Stimulated activated CD8-positive, alpha-beta memory T cell treated with anti-CD3 and anti-CD28 coated beads, Interleukin-4, amount 100 ng/mL, for 48 hours (primary cell): ENCODE results near the gene HPGD.
"Not testable (repeated sequence)": the region's sequence is repeated elsewhere in the genome, so short reads cannot be mapped to it uniquely, and the experiment has no call there.

ENCODE experiments used
- DNase-seq: peaks from one replicate; pipeline ENCODE4 v3.0.0-alpha.2; 2020

The HPGD gene

DNA sequence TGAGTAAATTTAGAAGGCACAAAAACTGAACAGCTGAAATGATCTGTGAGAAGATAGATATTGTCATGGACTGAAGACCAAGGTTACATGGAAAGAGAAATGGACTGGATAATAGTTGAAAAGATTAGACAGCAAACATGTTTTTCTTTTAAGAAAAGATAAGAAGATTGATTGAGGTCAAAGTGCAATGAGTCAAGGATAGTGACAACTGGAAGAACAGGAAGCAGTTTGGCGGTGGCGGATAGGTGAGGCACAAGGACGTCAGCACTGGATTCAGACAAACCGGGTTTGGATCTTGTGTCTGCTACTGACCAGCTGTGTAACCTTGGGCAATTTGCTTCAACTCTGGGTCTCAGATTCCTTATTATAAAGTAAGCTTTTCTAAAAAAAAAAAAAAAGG, 2.0 kb upstream of the HPGD start:
- no peak for DNase-seq

- no peak for DNase-seq
Observed at GRCh38 chr4:174523025-174523693, 871 bp upstream of the HPGD start.

DNA sequence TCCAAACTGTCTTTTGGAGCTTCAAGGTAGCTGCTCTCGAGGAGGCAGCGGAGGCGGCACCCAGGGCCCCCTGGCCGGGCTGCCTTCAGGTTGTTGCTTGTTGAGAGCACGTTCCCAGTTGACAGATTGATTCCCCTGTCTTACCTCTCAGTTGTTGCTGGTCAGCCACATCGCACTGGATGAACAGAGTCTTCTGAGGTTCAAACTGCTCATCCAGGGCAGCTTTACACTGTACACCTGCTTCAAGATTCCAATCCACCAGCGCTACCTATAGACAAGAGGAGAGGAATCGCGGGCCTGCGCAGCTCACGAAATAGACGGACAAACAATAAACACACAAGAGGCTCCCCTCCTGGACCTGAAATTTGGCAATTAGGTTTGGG, 497 bp downstream of the HPGD start:
- DNase-seq: no peak

DNA sequence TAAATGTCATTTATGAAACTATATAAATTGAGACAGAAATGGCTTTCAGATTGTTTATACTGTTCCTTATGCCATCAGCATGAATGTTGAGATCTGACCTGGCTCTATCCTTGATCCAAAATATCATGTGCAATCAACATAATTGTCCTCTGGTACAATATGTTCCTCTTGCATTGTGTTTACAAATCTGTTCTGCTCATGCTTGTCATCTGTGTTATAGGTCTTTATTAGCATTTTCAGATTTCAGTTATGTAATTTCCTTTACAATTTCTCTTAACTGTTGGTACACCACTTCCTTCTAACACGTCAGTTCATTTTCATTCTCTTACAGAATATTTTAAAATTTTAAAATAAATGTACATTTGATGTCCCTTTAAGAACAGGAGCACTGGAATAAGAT, 1.6 kb downstream of the HPGD start:
- DNase-seq: no peak

GRCh38 chr4:174517502-174518445, 4.5 kb downstream of the HPGD start:
- no peak for DNase-seq

- DNase-seq: no peak
Observed at GRCh38 chr4:174516794-174517193, 5.5 kb downstream of the HPGD start.

DNA sequence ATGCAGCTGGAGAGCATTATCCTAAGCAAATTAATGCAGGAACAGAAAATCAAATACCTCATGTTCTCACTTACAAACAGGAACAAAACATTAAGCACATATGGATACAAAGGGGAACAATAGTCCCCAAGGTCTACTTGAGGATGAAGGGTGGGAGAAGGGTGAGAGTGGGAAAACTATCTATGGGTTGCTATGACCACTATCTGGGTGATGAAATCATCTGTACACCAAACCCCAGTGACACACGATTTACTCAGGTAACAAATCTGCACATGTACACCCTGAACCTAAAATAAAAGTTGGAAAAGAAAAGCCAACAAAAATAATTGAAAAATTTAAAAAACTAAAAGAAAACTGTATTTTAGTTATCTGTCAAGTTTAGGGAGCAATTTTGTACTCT, 5.9 kb downstream of the HPGD start:
- no peak for DNase-seq

DNA sequence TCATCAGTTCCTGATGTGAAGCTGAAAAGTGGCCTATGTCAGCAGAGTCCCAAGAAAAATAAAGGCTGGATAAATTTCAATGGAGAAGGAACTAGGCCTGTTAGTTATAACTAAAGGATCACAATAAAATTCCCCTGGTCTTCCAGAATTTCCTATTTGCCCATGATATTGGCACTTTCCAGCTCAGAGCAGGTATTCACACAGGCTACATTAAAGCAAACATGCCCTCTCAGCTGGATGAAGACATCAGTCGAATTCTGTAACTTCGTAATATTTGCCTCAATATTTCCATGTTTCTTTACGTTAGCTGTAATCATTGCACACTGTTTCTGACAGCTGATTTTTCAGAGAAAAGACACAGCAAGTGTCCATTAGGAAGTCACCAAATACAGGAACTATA, 9.5 kb downstream of the HPGD start:
- no peak for DNase-seq

DNA sequence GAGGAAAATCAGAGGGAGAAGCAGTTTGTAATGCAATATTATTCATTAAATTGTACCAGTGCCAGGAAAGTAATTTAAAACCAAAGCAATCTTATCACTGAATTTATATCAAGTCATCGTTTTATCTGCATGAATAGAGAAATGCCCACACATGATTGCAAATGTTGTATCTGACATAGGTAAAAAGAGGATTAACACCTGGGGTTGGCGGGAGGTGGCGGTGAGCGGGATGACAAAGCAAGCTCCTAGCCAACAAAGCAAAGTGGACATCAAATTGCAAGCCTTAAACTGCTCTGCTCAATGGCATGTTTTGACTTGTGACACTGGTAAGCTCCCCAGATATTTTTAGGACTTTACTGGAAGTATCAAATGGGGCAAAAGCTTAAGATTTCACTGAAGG, 16.4 kb downstream of the HPGD start:
- DNase-seq: no peak

DNA sequence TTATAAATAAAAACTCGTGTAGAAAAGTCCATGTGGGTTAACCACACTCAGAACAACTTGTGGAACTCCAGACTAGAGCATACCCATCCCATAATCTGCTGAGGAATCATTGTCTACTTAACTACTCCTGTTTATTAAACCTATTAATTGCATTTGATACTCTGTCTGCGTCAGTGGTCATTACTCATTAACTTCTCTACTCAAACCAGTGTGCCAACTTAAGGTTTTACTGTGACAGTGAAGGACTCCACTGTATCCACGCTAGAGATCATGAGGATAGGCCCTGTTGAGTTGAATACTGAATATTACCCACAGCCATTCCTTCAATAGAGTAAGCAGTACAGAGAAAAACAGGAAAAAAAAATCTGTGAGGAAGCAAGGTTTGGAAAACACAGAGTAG, 17.3 kb downstream of the HPGD start:
- no peak for DNase-seq

DNA sequence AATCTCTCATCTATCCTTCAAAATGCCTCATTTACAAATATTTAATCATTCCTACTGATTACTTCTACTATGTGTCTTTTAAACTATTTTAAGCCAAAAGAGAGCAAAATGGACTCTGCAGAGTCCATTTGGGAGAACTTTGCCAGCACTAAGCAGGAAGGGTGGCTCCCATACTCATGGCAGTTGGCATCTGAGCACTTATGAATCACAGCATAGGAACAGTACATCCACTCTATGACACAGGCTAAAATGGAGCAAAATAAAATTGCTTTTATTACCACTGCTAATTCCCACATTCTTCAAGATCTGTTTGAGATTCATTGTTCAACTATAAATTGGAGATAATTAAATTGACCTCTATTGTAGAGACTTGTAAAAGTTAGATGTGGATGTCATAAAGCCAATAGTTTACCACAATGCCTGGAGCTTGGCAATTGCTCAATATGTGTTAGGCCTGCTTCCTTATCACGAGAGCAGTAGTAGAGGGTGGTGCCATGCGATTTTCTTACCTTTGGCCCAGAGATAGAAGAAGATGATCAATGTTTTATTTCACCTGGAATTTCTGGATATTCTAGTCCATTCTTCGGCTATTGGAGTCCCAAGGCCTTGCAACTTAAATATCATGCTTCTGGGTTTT, 19.1 kb downstream of the HPGD start:
- no peak for DNase-seq

GRCh38 chr4:174496631-174497432, 25.5 kb downstream of the HPGD start:
- no peak for DNase-seq

- no peak for DNase-seq
Observed at GRCh38 chr4:174495626-174496025, 26.7 kb downstream of the HPGD start.

DNA sequence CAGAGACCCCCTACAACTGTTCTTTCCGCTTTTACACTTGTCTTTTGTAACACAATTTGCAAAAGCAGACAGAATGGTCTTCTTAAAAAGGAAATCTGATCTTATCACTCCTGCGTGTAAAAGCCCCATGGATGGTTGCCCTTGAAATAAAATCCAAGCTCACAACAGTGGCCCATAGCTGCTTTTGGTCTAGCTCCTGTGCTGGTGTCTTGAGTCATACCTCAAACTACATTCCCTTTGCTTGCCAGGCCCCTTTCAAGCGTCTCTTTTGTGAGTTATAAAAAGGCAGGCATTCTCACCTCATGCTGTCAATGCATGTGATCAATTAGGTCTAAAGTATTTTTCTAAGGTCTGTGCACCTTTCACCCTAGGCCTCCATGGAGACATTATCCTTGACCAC, 27.6 kb downstream of the HPGD start:
- no peak for DNase-seq

GRCh38 chr4:174494146-174494545, 28.1 kb downstream of the HPGD start:
- DNase-seq: no peak

GRCh38 chr4:174490451-174490961, 31.8 kb downstream of the HPGD start:
- DNase-seq: no peak

GRCh38 chr4:174488368-174488767, 33.9 kb downstream of the HPGD start:
- DNase-seq: not testable (repeated sequence)

GRCh38 chr4:174485025-174485424, 37.3 kb downstream of the HPGD start:
- no peak for DNase-seq

DNA sequence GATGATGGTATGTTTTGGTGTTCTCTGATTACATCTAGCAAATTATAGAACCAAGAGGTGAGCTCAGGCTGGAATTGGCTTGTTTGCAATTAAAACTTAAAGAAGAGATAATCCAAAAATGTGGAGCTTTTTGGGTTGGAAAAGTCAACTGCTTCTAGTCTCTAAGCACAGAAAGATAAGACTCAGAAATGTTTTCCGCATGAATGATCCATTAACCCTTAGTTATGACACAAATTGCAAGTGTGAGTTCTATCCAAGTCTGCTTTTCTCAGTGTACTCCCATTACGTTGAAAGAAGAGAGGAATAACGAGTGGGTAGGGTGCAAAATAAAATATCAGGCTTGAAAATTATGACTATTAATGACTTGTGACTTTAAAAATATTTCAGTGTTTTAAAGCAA, 38.5 kb downstream of the HPGD start:
- DNase-seq: no peak

DNA sequence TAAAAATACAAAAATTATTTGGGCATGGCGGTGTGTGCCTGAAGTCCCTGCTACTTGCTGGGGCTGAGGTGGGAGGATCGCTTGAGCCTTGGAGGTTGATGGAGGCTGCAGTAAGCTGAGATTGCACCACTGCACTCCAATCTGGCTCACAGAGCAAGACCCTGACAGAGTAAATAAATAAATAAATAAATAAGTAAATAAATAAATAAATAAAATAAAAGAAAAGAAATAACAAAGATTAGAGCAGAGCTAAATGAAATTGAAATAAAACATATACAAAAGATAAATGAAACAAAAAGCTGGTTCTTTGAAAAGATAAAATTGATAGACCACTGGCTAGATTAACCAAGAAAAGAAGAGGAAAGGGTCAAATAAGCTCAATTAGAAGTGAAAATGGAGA, 43.1 kb downstream of the HPGD start:
- no peak for DNase-seq

DNA sequence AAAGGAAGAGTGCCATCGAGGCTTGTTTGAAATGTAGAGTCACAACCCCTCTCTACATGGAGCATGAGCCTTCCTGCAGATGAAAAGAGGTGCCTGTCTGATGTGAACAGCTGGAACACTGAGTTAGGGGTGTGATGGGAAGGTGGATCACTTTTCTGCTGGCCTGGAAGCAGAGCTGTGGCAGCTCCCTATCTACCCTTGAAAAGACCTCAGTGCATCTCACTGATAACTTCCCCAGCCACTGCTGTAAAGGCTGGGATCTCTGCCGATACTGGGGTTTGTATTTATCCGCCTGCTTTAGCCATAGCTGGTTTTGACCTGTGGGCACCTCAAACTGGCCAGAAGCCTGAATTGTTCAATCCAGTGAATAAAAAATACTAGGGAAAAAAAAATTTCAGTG, 46.8 kb downstream of the HPGD start:
- no peak for DNase-seq

DNA sequence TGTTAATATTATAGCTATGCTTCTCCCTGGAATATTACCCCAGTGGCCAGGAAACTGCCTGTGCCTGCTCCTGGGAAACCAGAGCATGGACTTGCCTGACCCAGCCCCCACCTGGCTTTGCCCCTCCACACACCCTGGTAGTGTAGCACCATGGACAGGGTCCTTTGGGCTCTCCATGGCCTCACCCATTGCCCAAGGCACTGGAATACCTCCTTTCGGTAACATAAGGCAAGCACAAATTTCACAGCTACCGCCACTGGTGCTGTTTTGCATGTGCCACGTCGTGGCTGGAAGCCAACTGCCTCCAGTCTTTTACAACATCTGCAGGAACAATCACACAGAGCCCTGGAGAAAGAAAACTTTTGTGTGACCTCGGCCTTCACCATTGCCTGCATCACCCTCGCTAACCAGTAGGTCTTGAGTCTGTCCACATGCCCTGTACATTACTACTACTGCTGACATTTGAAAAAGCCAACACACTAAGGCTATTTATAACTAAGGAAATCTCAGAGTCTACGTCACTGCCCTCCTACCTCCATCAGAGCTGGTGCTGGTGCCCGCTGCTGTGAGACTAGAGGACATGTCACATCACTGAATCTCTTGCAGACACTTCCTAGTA, 47.7 kb downstream of the HPGD start:
- DNase-seq: no peak
